NOMO-1 (cell line): Measurements from ENCODE around the gene CEP104.

Experiments used
- DNase-seq, 2 experiments: peaks; one replicate each; lab custom pipeline; 2025; ENCODE audit not compliant: unreplicated experiment in 2 of 2; lab: John Stamatoyannopoulos, UW

CEP104 gene

DNA sequence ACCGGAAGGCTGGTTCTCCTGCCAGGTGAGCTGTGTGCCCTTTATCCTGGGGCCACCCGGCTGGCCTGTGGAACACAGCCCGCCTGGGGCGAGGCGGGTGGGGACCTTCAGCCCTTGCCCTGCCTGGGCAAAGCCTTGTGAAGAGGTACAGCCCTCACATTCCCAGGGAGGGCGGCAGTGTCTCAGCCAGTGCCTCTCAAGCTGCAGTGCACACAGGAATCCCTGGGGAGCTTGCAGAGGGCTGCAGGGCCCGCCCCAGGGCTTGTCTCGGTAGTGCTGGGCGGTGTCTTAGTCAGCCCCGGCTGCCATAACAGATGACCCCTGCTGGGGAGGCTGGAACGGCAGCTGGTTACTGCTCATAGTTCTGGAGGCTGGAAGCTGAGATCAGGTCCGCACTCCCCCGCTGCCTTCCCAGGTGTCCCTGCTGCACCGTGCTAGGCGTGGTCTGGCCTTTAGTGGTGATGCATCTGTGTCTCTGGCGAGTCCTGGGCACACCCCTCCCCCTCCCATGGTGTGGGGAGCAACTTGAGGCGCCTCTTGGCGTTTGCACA lies 12.8 kb upstream of the CEP104 start:
- no peak for DNase-seq

DNA sequence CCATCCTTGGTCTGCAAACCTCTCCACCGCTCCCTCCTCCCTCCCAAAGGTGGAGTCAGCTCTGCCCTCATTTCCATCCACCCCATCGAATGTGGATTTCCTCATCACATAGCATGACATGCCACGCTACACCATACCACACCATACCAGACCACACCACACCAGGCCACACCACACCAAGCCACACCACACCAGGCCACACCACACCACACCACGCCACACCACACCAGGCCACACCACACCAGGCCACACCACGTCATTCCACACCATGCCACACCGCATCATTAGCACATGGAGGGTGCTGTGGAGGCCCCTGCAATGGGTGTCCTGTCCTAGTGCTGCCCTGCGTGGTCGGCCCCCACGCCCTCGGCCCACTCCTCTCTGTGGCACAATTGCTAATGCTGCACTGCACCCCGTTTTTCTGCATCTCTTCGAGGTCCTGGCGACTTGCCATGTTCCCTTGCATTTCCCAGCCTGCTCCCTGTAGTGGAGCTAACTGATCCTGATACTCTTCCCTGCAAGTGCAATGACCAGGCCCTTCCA lies 11.5 kb upstream of the CEP104 start:
- DNase-seq, result no peak

DNA sequence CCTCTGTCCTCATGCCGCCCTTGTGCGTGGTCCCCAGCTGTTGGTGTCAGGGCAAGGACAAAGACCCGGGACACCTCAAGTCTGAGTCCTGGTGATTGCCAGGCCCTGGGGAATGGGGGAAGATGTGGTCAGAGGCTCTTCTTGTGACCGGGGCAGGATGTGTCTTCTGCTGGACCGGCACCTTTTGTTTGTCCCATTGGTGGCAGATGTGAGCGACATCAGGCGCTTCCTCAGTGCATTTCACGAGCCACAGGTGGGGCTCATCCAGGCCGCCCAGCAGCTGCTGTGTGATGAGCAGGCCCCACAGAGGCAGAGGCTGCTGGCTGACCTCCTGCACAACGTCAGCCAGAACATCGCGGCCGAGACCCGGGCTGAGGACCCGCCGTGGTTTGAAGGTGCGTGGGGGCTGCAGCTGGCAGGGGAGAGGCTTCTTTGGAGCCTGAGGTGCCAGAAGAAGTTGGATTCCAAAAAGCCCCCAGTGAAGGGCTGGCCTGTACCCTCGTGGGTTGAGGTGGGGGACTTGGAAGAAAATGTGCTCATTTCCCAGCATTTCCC lies 8.7 kb upstream of the CEP104 start:
- no peak for DNase-seq

DNA sequence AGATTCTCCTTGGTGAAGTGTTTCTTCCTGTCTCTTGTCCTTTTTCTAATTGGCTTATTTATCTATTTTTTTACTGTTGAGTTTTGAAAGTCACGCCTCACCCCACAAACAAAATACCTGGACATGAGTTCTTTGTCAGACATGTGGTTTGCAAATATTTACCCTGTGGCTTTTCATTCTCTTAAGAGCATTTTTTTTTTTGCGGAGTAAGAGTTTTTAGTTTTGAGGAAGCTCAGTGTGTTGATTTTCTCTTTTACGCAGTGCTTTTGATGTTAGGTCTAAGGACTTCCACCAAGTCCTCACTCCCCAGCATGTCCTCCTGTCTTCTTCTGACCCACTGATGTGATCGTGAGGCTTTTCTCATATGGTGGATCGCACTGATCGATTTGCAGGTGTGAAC lies 7.9 kb upstream of the CEP104 start:
- DNase-seq, result no peak

GRCh38 chr1:3863231-3863935 lies 6.4 kb upstream of the CEP104 start:
- DNase-seq, result no peak

DNA sequence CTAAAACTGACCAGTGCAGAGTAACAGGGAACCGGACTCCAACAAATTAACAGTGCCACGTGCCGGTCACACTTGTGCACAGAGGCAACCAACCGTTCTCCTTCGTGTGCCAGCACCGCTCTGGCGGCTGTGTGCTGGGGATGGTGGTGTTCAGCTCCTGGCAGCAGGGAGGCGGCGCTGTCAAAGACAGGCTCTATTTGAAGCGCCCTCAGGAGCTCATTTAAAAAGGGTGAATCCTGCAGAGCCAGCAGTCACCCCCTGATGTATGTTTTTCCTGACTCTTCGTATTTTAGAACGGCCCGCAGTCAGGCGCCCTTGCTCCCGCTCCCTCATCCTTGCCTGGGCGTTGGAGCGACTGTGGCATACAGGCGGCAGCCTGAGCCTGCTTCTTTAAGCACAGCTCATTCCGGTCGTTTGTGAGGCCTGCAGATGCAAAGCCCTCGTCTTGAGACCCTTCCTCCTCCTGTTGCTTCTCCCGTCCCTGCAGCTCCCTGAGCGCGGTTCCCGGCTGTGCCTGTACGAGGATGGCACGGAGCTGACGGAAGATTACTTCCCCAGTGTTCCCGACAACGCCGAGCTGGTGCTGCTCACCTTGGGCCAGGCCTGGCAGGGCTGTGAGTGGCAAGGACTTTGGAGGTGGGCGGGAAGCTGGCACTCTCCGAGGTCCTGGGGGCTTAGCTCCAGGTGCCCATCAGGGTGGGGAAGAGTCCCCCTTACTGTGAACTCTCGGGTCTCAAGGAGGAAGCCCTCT lies 1.4 kb upstream of the CEP104 start:
- DNase-seq, result no peak

GRCh38 chr1:3857791-3858129 lies 749 bp upstream of the CEP104 start:
- DNase-seq, result no peak

DNA sequence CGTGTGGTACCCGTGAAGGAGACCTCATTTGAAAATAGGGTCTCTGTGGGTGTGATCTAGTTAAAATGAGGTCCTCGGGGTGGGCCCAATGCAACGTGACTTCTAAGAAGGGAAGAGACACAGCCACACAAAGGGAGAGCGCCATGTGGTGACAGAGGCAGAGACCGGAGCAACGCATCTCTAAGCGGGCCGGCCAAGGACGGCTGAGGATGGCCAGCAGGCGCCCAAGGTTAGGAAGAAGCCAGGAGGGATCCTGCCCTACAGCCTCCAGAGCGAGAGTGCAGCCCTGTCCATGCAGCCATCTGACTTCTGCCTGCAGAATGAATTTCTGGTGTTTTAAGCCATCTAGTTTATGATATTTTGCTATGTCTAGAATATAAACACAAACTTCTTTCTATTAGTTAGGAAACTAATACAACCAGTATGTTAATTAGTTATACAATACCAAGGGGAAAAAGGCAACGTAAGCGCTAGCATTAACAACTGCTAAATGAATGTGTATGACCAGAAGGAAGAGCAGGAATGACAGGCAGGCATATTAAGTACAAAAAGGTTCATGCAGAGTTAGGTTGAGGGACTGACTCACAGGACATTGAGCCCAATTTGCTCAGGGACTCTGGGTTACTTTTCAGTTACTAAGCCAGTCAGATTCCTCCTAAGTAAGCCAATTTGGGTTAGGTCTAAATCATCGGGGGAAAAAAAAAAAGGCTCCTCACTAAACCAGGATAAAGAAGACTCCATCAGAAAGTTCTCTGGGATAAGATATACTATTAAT lies 4.1 kb downstream of the CEP104 start:
- no peak for DNase-seq

- DNase-seq, result no peak
Observed at GRCh38 chr1:3852091-3852490, 4.9 kb downstream of the CEP104 start.

DNA sequence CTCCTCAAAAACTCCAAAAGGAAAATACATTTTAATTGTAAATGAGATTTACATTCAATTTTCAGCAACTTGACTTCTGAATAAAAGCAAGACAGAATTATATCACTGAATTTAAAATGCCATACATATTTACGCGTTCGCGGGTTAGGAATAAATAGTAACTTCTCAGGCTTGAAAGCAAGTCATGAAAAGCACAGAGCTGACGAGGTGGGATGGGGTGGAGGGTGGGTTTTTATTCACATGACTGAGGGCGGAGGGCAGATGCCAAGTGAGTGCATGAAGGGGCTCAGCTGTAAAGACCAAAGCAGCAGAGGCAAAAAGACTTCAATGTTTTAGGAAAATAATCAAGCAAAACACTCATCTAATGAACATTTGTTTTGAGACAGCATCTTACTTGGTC lies 5.7 kb downstream of the CEP104 start:
- no peak for DNase-seq

DNA sequence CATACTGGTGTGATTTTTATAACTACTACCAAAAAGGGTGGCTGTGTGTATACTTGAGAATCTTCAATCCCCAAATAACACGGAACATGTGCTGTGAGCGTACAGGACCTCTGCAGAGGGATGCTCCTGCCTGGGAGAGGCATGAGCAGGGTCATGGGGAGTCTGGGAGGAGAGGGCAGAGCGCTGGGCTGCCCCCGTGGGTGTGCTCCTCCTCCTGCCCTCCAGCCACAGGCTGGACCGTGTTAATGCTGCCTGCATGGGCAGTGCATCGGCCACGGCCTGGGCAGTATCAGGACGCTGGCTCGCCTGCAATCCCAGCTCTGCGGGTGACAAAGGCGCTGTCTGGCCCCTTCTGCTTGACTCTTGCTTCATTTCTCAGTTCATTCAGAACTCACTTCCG lies 6.2 kb downstream of the CEP104 start:
- no peak for DNase-seq

DNA sequence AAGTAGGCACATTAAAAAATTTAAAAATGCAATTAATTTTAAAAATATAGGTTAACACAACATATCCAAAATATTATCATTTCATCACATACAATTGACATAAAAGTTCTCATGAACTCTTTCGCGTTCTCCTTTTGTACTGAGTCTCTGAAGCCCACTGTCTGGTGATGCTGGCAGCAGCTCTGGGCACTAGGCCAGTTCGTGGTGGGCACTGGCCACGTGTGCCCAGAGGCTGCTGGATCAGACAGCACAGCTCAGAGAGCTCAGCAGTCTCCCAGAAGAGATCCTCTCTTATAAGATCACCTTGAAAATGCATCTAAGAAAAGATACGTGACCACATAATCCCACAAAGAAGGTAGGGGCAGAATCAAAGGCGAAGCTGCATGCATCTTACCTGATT lies 9.9 kb downstream of the CEP104 start:
- no peak for DNase-seq

DNA sequence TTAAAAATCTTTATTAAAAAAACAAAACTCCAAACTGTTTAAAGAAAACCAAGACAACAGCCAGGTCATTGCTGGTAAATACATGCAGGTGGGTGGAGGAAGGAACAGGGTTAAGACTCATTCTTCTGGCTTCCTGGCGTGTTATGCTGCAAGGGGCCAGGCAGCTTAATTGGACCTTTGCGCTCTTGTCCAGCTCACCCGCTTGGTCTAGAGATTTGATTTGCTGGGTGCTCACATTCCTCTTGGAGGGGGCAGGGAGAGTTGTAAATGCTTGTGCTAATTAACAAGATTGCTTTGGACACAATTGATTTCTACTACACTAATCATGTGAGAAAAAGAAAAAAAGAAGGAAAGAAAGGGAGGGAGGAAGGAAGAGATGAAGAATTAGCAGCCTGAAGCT lies 10.5 kb downstream of the CEP104 start:
- no peak for DNase-seq

GRCh38 chr1:3842912-3843311 lies 14.1 kb downstream of the CEP104 start:
- peak in 1 of 2 experiments; percentile 26 for DNase-seq

DNA sequence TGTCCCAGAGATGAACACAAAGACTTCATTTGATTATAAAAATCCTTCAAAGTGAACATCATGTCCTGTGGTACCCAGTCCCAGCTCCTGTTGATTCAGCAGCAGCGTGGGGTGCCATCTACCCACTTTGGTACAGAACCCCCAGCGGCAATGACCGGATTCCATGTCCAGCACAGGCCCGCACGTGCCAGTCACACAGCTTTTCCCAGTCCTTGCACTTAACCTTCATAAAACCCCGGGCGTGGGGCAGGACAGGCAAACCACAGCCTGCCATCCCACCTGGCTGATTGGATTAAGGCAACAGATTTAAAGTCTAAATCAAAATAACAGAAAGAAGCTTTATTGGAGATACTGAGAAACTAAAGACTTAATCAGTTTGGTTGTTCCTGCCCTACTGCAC lies 15.5 kb downstream of the CEP104 start:
- no peak for DNase-seq

DNA sequence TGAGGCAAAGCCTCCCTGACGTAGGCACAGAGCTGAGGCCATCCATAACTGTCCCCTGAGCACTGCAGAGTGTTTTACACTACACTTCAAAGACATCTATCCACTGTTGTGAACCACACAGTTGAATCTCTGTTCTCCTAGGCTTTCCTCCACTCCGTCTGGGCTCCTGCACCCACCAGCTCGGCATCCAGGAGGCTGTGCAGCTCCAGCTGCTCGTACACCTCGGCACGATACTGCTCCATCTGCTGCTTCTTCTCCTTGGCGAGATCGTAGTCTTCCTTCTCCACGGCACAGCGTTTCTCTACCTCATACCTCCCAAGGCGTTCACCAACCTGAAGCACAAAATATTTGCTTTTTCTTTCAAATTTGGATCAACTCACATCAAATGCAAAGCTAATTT lies 18.2 kb downstream of the CEP104 start:
- no peak for DNase-seq

DNA sequence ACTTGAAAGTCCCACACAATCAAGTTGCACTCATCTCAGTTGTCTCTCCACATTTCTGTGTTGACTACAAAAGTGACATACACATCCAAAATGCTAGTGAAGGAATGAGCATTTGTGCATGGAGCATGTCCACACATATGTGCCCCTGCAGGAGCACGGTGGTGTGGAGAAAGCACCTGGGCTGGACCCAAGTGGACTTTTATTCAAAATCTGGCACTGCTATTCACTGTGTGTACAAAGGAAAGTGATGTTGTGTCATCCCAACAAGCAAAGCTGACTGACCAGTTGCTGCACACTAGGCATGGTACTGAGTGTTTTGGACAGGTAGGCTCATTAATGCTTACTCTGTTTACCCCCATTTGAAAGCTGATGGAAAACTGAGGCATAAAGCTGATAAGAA lies 19.3 kb downstream of the CEP104 start:
- no peak for DNase-seq

GRCh38 chr1:3837200-3837599 lies 19.8 kb downstream of the CEP104 start:
- DNase-seq, result no peak

DNA sequence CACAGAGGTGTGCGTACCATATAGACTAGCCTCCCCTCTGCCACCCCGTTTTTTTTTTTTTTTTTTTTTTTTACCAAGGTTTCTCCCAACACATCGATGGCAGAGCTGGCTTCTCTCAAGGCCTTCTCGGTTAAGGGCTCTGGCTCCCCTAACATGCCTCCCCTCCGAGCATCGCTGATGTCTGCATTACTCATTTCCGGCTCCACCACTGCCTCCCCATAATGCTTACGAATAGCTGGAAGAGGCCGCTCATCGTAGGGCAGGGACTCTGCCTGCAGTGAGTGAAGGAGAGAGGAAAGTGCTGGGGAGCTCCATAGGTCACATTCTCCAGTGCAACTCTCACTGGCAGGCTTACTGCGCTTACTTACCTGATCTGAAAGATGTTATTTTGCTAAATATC lies 20.6 kb downstream of the CEP104 start:
- no peak for DNase-seq

GRCh38 chr1:3834701-3835100 lies 22.3 kb downstream of the CEP104 start:
- no peak for DNase-seq

GRCh38 chr1:3831689-3832088 lies 25.3 kb downstream of the CEP104 start:
- DNase-seq, result no peak
